Endodermal cell (in vitro differentiated cells): ENCODE results near the gene INVS. TPM values are rescaled to one million over a fixed set of nuclear protein-coding genes. Genes with fewer than 3 reads are reported as not detected.

ENCODE experiments used
- DNase-seq: peaks from one replicate; pipeline ENCODE4 v3.0.0-alpha.2; 2017
- H3K27ac ChIP-seq: 2 replicates; pipeline ENCODE4 v1.5.1; 2013; ENCODE audit warnings: mild to moderate bottlenecking, low read depth, low read length, moderate library complexity
- H3K27me3 ChIP-seq: 2 replicates; pipeline ENCODE4 v1.6.1; 2013; ENCODE audit warnings: mild to moderate bottlenecking, low read length, moderate library complexity; ENCODE audit not compliant: insufficient read depth, control insufficient read depth, poor library complexity, severe bottlenecking
- H3K36me3 ChIP-seq: 2 replicates; pipeline ENCODE4 v1.7.0; 2013; ENCODE audit warnings: mild to moderate bottlenecking, low read length, moderate library complexity; ENCODE audit not compliant: control insufficient read depth, insufficient read depth
- H3K4me1 ChIP-seq: one replicate; pipeline ENCODE4 v1.7.0; 2013; ENCODE audit warnings: low read length; ENCODE audit not compliant: control insufficient read depth, insufficient read depth
- H3K4me3 ChIP-seq: 2 replicates; pipeline ENCODE4 v1.5.1; 2013; ENCODE audit warnings: mild to moderate bottlenecking, low read length, moderate library complexity
- H3K9ac ChIP-seq: 2 replicates; pipeline ENCODE4 v1.6.1; 2013; ENCODE audit warnings: mild to moderate bottlenecking, low read length, moderate library complexity; ENCODE audit not compliant: poor library complexity, severe bottlenecking; ENCODE audit errors: extremely low read depth
- H3K9me3 ChIP-seq: 2 replicates; pipeline ENCODE4 v1.6.1; 2013; ENCODE audit warnings: mild to moderate bottlenecking, low read length, moderate library complexity; ENCODE audit not compliant: control insufficient read depth
- H3K27ac Mint-ChIP-seq: 2 replicates; pipeline ENCODE4 v1.8.0; 2020; ENCODE audit warnings: mixed read lengths
- H3K27me3 Mint-ChIP-seq: 2 replicates; pipeline ENCODE4 v1.8.0; 2021; ENCODE audit warnings: mild to moderate bottlenecking, mixed read lengths; ENCODE audit not compliant: insufficient read depth
- H3K36me3 Mint-ChIP-seq: 2 replicates; pipeline ENCODE4 v1.8.0; 2020; ENCODE audit warnings: low read depth, mixed read lengths
- H3K4me1 Mint-ChIP-seq: 2 replicates; pipeline ENCODE4 v1.8.0; 2020; ENCODE audit warnings: mixed read lengths
- H3K4me3 Mint-ChIP-seq: 2 replicates; pipeline ENCODE4 v1.8.0; 2020; ENCODE audit warnings: mild to moderate bottlenecking, moderate library complexity, mixed read lengths
- H3K9me3 Mint-ChIP-seq: 2 replicates; pipeline ENCODE4 v1.8.0; 2020; ENCODE audit warnings: mild to moderate bottlenecking, mixed read lengths
- CTCF ChIP-seq: fragments of 200-600 bp; sonication (generic); conservative IDR thresholded peaks from 2 replicates; pipeline ENCODE4 v1.5.0; 2021; ENCODE audit warnings: antibody characterized with exemption, mild to moderate bottlenecking
- WGBS, 2 experiments: methylation state at CpG; one replicate each; pipeline versions ENCODE4 v1.1.5 to v1.1.7; 2013; ENCODE audit warnings: missing lambda C conversion rate in 2 of 2, mixed read lengths in 1 of 2; ENCODE audit not compliant: insufficient coverage in 1 of 2, insufficient read length in 1 of 2; 5-methylcytosine and 5-hydroxymethylcytosine counted together
- total RNA-seq, 2 donors: library from RNA; stranded (reverse); fragmentation: NEBNext Ultra II Directional in 1 of 2; extraction: Animal tissue kit (Norgen Biotek cat#: 25700) in 1 of 2; gene quantifications; 2 replicates in 1 of 2; 3 replicates in 1 of 2; pipeline ENCODE4 v1.2.1, GENCODE V29; 2021

INVS gene
- total RNA-seq, 2 donors from 2014 or later, result 22.8 to 26.6 TPM

GRCh38 chr9:100111235-100111634 is 12.2 kb downstream of the INVS start:
- H3K4me1 Mint-ChIP-seq, result peaks cover 19% of the 10 kb centered on the region
- H3K9me3 Mint-ChIP-seq, result no peaks in the 10 kb centered on the region
- no peak overlapping the region for H3K27ac Mint-ChIP-seq
- DNase-seq, result no peak
- no peak overlapping the region for H3K9ac ChIP-seq
- H3K27me3 Mint-ChIP-seq, result no peaks in the 10 kb centered on the region
- peaks cover 36% of the 10 kb centered on the region for H3K36me3 ChIP-seq
- peaks cover 4% of the 10 kb centered on the region for H3K4me1 ChIP-seq
- peak overlapping the region; percentile 81 for H3K27ac ChIP-seq
- no peak overlapping the region for H3K4me3 Mint-ChIP-seq
- peaks cover 3% of the 10 kb centered on the region for H3K36me3 Mint-ChIP-seq
- no peak for TF ChIP-seq CTCF
- no peak overlapping the region for H3K4me3 ChIP-seq
- no peaks in the 10 kb centered on the region for H3K9me3 ChIP-seq
- WGBS, 2 experiments, result 78 to 90% methylated on average over 3 to 4 of the region's 4 CpGs
- no peaks in the 10 kb centered on the region for H3K27me3 ChIP-seq

- no peaks in the 10 kb centered on the region for H3K27me3 ChIP-seq
- 31% methylated on average over 1 of the region's 2 CpGs; no CpG with 5 or more reads in 1 of the 2 experiments for WGBS, 2 experiments
- Mint-ChIP-seq H3K4me1 (peaks cover 19% of the 10 kb centered on the region), H3K9me3 (no peaks in the 10 kb centered on the region), H3K4me3 (no peak overlapping the region), H3K27me3 (no peaks in the 10 kb centered on the region), H3K36me3 (peaks cover 11% of the 10 kb centered on the region), H3K27ac (peak overlapping the region; percentile 44)
- no peaks in the 10 kb centered on the region for H3K9me3 ChIP-seq
- TF ChIP-seq CTCF, result no peak
- H3K36me3 ChIP-seq, result peaks cover 21% of the 10 kb centered on the region
- DNase-seq, result no peak
- H3K9ac ChIP-seq, result no peak overlapping the region
- H3K4me1 ChIP-seq, result peaks cover 4% of the 10 kb centered on the region
- H3K4me3 ChIP-seq, result no peak overlapping the region
- H3K27ac ChIP-seq, result no peak overlapping the region
Observed at GRCh38 chr9:100112677-100113336, 13.8 kb downstream of the INVS start.

- no peaks in the 10 kb centered on the region for H3K9me3 ChIP-seq
- H3K4me3 Mint-ChIP-seq, result no peak overlapping the region
- H3K9me3 Mint-ChIP-seq, result no peaks in the 10 kb centered on the region
- WGBS, 2 experiments, result 96 to 97% methylated on average over 9 to 25 of the region's 25 CpGs
- peaks cover 14% of the 10 kb centered on the region for H3K4me1 Mint-ChIP-seq
- no peak for DNase-seq
- no peak overlapping the region for H3K4me3 ChIP-seq
- H3K9ac ChIP-seq, result no peak overlapping the region
- H3K36me3 ChIP-seq, result no peaks in the 10 kb centered on the region
- no peaks in the 10 kb centered on the region for H3K27me3 ChIP-seq
- peaks cover 26% of the 10 kb centered on the region for H3K36me3 Mint-ChIP-seq
- no peak overlapping the region for H3K27ac ChIP-seq
- H3K4me1 ChIP-seq, result peaks cover 1% of the 10 kb centered on the region
- no peaks in the 10 kb centered on the region for H3K27me3 Mint-ChIP-seq
- H3K27ac Mint-ChIP-seq, result no peak overlapping the region
- TF ChIP-seq CTCF, result no peak
Observed at GRCh38 chr9:100117316-100117715, 18.3 kb downstream of the INVS start.
